Mesenchymal stem cell (in vitro differentiated cells and primary cell): ENCODE data around the gene DSG3.

Experiments
- DNase-seq: peaks from one replicate; pipeline ENCODE4 v3.0.0-alpha.2; 2013
- H2AFZ ChIP-seq: one replicate; pipeline ENCODE4 v1.6.1; 2013; ENCODE audit warnings: low read depth, mild to moderate bottlenecking, control low read depth, inconsistent platforms, low read length, moderate library complexity
- H2AK5ac ChIP-seq: 2 replicates; pipeline ENCODE4 v1.6.1; 2013; ENCODE audit warnings: low read length, moderate library complexity, mild to moderate bottlenecking, inconsistent platforms; ENCODE audit not compliant: severe bottlenecking
- H2BK120ac ChIP-seq: one replicate; pipeline ENCODE4 v1.6.1; 2013; ENCODE audit warnings: low read depth, mild to moderate bottlenecking, inconsistent platforms, low read length, moderate library complexity
- H2BK12ac ChIP-seq, 2 experiments: one replicate each; pipeline ENCODE4 v1.6.1; 2013; ENCODE audit warnings: inconsistent platforms in 2 of 2, low read length in 2 of 2, mild to moderate bottlenecking in 2 of 2, moderate library complexity in 2 of 2, control low read depth in 1 of 2
- H2BK15ac ChIP-seq: one replicate; pipeline ENCODE4 v1.6.1; 2013; ENCODE audit warnings: mild to moderate bottlenecking, low read depth, inconsistent platforms; ENCODE audit not compliant: poor library complexity, severe bottlenecking
- H2BK5ac ChIP-seq: 2 replicates; pipeline ENCODE4 v1.6.1; 2013; ENCODE audit warnings: low read depth, mild to moderate bottlenecking, low read length, control low read depth, inconsistent platforms; ENCODE audit not compliant: poor library complexity, severe bottlenecking
- H3K14ac ChIP-seq, 2 experiments: one replicate each; pipeline ENCODE4 v1.6.1; 2013; ENCODE audit warnings: inconsistent platforms in 2 of 2, low read length in 2 of 2, control low read depth in 1 of 2, mild to moderate bottlenecking in 1 of 2, moderate library complexity in 1 of 2
- H3K18ac ChIP-seq, 2 experiments: one replicate each; pipeline ENCODE4 v1.6.1; 2013; ENCODE audit warnings: inconsistent platforms in 2 of 2, low read length in 2 of 2, control low read depth in 1 of 2, low read depth in 1 of 2, mild to moderate bottlenecking in 1 of 2
- H3K23ac ChIP-seq, 2 experiments: one replicate each; pipeline ENCODE4 v1.6.1; 2013; ENCODE audit warnings: inconsistent platforms in 2 of 2, low read length in 2 of 2, mild to moderate bottlenecking in 2 of 2, moderate library complexity in 2 of 2, control low read depth in 1 of 2
- H3K27ac ChIP-seq: 2 replicates; pipeline ENCODE4 v1.5.1; 2013; ENCODE audit warnings: mild to moderate bottlenecking, moderate library complexity, low read length, control low read depth, inconsistent platforms; ENCODE audit not compliant: poor library complexity, severe bottlenecking
- H3K27me3 ChIP-seq, 2 experiments: 2 replicates each; pipeline versions ENCODE4 v1.6.1 to v1.7.0; 2013; ENCODE audit warnings: low read length in 2 of 2, mild to moderate bottlenecking in 2 of 2, moderate library complexity in 2 of 2, control low read depth in 1 of 2, inconsistent platforms in 1 of 2; ENCODE audit not compliant: control insufficient read depth in 1 of 2, insufficient read depth in 1 of 2
- H3K36me3 ChIP-seq, 2 experiments: 2 replicates each; pipeline versions ENCODE4 v1.6.1 to v1.7.0; 2013; ENCODE audit warnings: low read length in 2 of 2, control low read depth in 1 of 2, inconsistent platforms in 1 of 2, low read depth in 1 of 2, mild to moderate bottlenecking in 1 of 2; ENCODE audit not compliant: insufficient read depth in 2 of 2, control insufficient read depth in 1 of 2
- H3K4ac ChIP-seq, 2 experiments: one replicate each; pipeline ENCODE4 v1.6.1; 2013; ENCODE audit warnings: inconsistent platforms in 2 of 2, low read length in 2 of 2, mild to moderate bottlenecking in 2 of 2, moderate library complexity in 2 of 2, control low read depth in 1 of 2, low read depth in 1 of 2
- H3K4me1 ChIP-seq: 2 replicates; pipeline ENCODE4 v1.6.1; 2013; ENCODE audit warnings: low read depth, low read length, control low read depth; ENCODE audit not compliant: control insufficient read depth, insufficient read depth
- H3K4me2 ChIP-seq: 2 replicates; pipeline ENCODE4 v1.6.1; 2013; ENCODE audit warnings: low read length, mild to moderate bottlenecking, inconsistent platforms; ENCODE audit not compliant: poor library complexity, severe bottlenecking
- H3K4me3 ChIP-seq, 2 experiments: 2 replicates each; pipeline versions ENCODE4 v1.5.1 to v1.7.0; 2013; ENCODE audit warnings: low read length in 2 of 2, mild to moderate bottlenecking in 2 of 2, control low read depth in 1 of 2, low read depth in 1 of 2; ENCODE audit not compliant: insufficient read depth in 1 of 2
- H3K79me1 ChIP-seq: replicated peaks from 2 replicates; pipeline ENCODE4 v1.6.1; 2013; ENCODE audit warnings: mild to moderate bottlenecking, control low read depth, low read length, inconsistent platforms; ENCODE audit not compliant: poor library complexity, severe bottlenecking
- H3K9ac ChIP-seq: 2 replicates; pipeline ENCODE4 v1.7.0; 2013; ENCODE audit warnings: mild to moderate bottlenecking, low read length, moderate library complexity
- H3K9me3 ChIP-seq: 2 replicates; pipeline ENCODE4 v1.7.0; 2013; ENCODE audit warnings: mild to moderate bottlenecking, low read length; ENCODE audit not compliant: control insufficient read depth
- H4K8ac ChIP-seq: one replicate; pipeline ENCODE4 v1.6.1; 2013; ENCODE audit warnings: inconsistent platforms, mild to moderate bottlenecking, low read length, moderate library complexity
- H4K91ac ChIP-seq: one replicate; pipeline ENCODE4 v1.6.1; 2013; ENCODE audit warnings: mild to moderate bottlenecking, low read length, inconsistent platforms
- WGBS: methylation state at CpG from one replicate; pipeline ENCODE4 v1.1.7; 2013; ENCODE audit warnings: mixed read lengths; 5-methylcytosine and 5-hydroxymethylcytosine counted together

The DSG3 gene

DNA sequence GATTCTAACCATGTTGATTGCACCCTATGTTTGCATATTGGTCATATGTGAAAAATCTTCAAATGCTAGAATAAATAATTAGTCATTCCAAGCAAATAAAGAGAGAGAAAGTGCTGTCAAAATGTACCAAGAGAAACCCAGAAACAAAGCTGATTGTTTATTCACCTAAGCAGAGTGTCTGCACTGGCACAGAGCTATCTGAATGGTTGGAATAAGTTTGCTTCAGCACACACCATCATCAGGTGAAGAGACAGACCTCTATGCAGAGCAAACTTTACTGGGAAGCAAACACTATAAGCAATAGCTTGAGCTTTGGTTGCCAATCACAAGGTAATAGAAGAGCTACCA is 45.5 kb upstream of the DSG3 start:
- Histone ChIP-seq H3K4me2 (no peak overlapping the region), H3K18ac (no peak overlapping the region), H3K27me3 (peaks cover 0 to 14% of the 10 kb centered on the region in 2 experiments), H3K23ac (no peak overlapping the region), H3K36me3 (no peaks in the 10 kb centered on the region), H2BK5ac (no peak overlapping the region), H3K4me3 (no peak overlapping the region), H3K27ac (no peak overlapping the region), H2BK12ac (peak overlapping the region in 1 of 2 experiments; percentile 54), H3K4ac (no peak overlapping the region), H3K9me3 (no peaks in the 10 kb centered on the region), H2AK5ac (no peak overlapping the region), H2BK15ac (no peak overlapping the region), H2BK120ac (no peak overlapping the region), H3K9ac (no peak overlapping the region), H4K8ac (no peak overlapping the region), H3K79me1 (no peaks in the 10 kb centered on the region), H2AFZ (no peak overlapping the region), H3K14ac (no peak overlapping the region), H4K91ac (no peak overlapping the region), H3K4me1 (no peaks in the 10 kb centered on the region)
- DNase-seq, result no peak

DNA sequence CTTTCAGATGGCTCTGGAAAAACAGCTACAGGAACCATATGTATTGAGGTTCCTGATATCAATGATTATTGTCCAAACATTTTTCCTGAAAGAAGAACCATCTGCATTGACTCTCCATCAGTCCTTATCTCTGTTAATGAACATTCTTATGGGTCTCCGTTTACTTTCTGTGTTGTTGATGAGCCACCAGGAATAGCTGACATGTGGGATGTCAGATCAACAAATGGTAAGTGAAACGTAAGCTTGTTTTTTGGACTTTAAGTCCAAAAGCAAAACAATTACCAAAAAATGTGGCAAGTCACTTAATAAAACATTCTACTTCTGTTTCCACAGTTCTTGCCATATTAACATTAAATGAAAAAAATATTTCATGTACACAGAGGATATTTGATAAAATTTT is 44.1 kb upstream of the DSG3 start:
- no peak overlapping the region for H3K4me3 ChIP-seq
- H2BK5ac ChIP-seq, result no peak overlapping the region
- 20% methylated on average over 1 of the region's 2 CpGs for WGBS
- H3K4me2 ChIP-seq, result no peak overlapping the region
- no peak overlapping the region for H3K4ac ChIP-seq
- H3K9ac ChIP-seq, result no peak overlapping the region
- H3K18ac ChIP-seq, result no peak overlapping the region
- no peak overlapping the region for H4K8ac ChIP-seq
- no peak overlapping the region for H3K23ac ChIP-seq
- H4K91ac ChIP-seq, result no peak overlapping the region
- no peak overlapping the region for H3K27ac ChIP-seq
- H3K9me3 ChIP-seq, result no peaks in the 10 kb centered on the region
- DNase-seq, result no peak
- H3K4me1 ChIP-seq, result no peaks in the 10 kb centered on the region
- peaks cover 0 to 14% of the 10 kb centered on the region in 2 experiments for H3K27me3 ChIP-seq
- no peak overlapping the region for H2BK12ac ChIP-seq
- no peak overlapping the region for H2AK5ac ChIP-seq
- no peaks in the 10 kb centered on the region for H3K79me1 ChIP-seq
- no peak overlapping the region for H2BK120ac ChIP-seq
- no peaks in the 10 kb centered on the region for H3K36me3 ChIP-seq
- no peak overlapping the region for H2AFZ ChIP-seq
- H2BK15ac ChIP-seq, result no peak overlapping the region
- H3K14ac ChIP-seq, result no peak overlapping the region

DNA sequence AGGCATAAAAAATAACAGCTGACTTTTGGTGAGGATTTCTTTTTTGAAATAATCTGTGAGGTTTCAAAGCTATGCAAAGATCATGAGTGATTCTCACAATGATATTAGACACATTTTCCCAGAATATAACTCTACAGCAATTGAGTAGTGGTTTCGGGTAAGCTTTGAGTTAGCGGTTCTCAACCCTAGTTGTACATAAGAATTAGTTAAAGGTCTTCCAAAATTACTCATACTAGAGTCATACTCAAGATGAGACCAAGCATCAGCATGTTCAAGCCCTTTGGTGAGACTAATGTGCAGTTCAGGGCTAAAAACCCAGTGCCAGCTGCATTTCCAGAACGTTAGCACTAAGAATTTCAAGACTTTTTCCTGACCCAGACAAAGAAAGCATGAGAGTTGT is 39.9 kb upstream of the DSG3 start:
- WGBS, result 94% methylated on average over 3 of the region's 3 CpGs
- H2AK5ac ChIP-seq, result no peak overlapping the region
- H3K4me2 ChIP-seq, result no peak overlapping the region
- no peaks in the 10 kb centered on the region for H3K36me3 ChIP-seq
- no peak overlapping the region for H3K27ac ChIP-seq
- no peak overlapping the region for H3K4me3 ChIP-seq
- H4K91ac ChIP-seq, result no peak overlapping the region
- H2BK15ac ChIP-seq, result no peak overlapping the region
- no peak for DNase-seq
- no peak overlapping the region for H2BK12ac ChIP-seq
- no peak overlapping the region for H3K23ac ChIP-seq
- H3K4ac ChIP-seq, result no peak overlapping the region
- H4K8ac ChIP-seq, result no peak overlapping the region
- no peak overlapping the region for H2AFZ ChIP-seq
- no peak overlapping the region for H3K18ac ChIP-seq
- no peak overlapping the region for H3K9ac ChIP-seq
- peaks cover 0 to 11% of the 10 kb centered on the region in 2 experiments for H3K27me3 ChIP-seq
- H3K4me1 ChIP-seq, result no peaks in the 10 kb centered on the region
- H2BK120ac ChIP-seq, result no peak overlapping the region
- no peaks in the 10 kb centered on the region for H3K79me1 ChIP-seq
- no peak overlapping the region for H3K14ac ChIP-seq
- H3K9me3 ChIP-seq, result no peaks in the 10 kb centered on the region
- no peak overlapping the region for H2BK5ac ChIP-seq

DNA sequence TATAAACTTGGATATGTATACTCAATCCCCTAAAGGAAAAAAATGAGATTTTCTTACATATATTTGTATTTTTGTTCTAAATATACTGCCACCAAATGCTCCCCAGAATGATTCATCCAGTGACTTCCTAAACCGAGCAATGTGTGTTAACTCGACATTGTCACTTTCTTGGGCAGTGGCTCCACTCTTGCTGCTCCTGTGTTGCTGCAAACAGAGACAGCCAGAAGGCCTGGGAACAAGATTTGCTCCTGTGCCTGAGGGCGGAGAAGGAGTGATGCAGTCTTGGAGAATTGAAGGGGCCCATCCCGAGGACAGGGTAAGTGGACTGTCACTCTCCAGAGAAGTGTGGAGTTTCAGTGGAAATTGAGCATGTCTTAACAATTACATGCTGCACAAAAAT is 38.3 kb upstream of the DSG3 start:
- Histone ChIP-seq H2AFZ (no peak overlapping the region), H3K4me2 (no peak overlapping the region), H4K8ac (no peak overlapping the region), H3K23ac (no peak overlapping the region), H3K18ac (no peak overlapping the region), H2BK5ac (no peak overlapping the region), H2BK15ac (peak overlapping the region; percentile 36), H3K79me1 (no peaks in the 10 kb centered on the region), H2AK5ac (no peak overlapping the region), H3K9ac (no peak overlapping the region), H3K9me3 (no peaks in the 10 kb centered on the region), H3K27ac (no peak overlapping the region), H2BK120ac (no peak overlapping the region), H3K4ac (no peak overlapping the region), H2BK12ac (no peak overlapping the region), H3K36me3 (no peaks in the 10 kb centered on the region), H4K91ac (no peak overlapping the region), H3K4me3 (no peak overlapping the region), H3K4me1 (no peaks in the 10 kb centered on the region), H3K27me3 (peaks cover 0 to 5% of the 10 kb centered on the region in 2 experiments), H3K14ac (no peak overlapping the region)
- WGBS, result 51% methylated on average over 3 of the region's 4 CpGs
- peak; percentile 20 for DNase-seq
